GM23338 (cell line): Measurements from ENCODE around the gene ADGRB3. TPM values are rescaled to one million over a fixed set of nuclear protein-coding genes. Genes with fewer than 3 reads are reported as not detected.
A peak's percentile ranks its signal among the peaks of the same experiment; 100 is the strongest.

Source experiments
- ATAC-seq: fragments of 200-7000 bp; cut with Tn5 transposase; 3 replicates; pipeline ENCODE4 v1.9.1; 2020
- DNase-seq: peaks from one replicate; pipeline ENCODE4 v3.0.0-alpha.2; 2015; ENCODE audit warnings: low spot score
- H2AFZ ChIP-seq: fragments of 200-600 bp; sonication (generic); 2 replicates; pipeline ENCODE4 v1.8.0; 2016; ENCODE audit warnings: antibody characterized with exemption, mild to moderate bottlenecking, moderate library complexity
- H3F3A ChIP-seq: fragments of 200-600 bp; sonication (generic); replicated peaks from 2 replicates; pipeline ENCODE4 v1.8.0; 2017; ENCODE audit warnings: antibody characterized with exemption, mixed run types, low read depth
- H3K27ac ChIP-seq: fragments of 200-600 bp; sonication (generic); 2 replicates; pipeline ENCODE4 v1.6.1; 2016; ENCODE audit warnings: low read depth
- H3K27me3 ChIP-seq: fragments of 200-600 bp; sonication (generic); 2 replicates; pipeline ENCODE4 v1.8.0; 2016; ENCODE audit warnings: mild to moderate bottlenecking, mixed run types, moderate library complexity; ENCODE audit not compliant: insufficient read depth
- H3K36me3 ChIP-seq: fragments of 200-600 bp; sonication (generic); 2 replicates; pipeline ENCODE4 v1.8.0; 2016; ENCODE audit warnings: mild to moderate bottlenecking; ENCODE audit not compliant: insufficient read depth
- H3K4me1 ChIP-seq: fragments of 200-600 bp; sonication (generic); 2 replicates; pipeline ENCODE4 v1.8.0; 2016; ENCODE audit warnings: mild to moderate bottlenecking, moderate library complexity; ENCODE audit not compliant: insufficient read depth
- H3K4me2 ChIP-seq: fragments of 200-600 bp; sonication (generic); 2 replicates; pipeline ENCODE4 v1.7.1; 2017; ENCODE audit warnings: mixed run types
- H3K4me3 ChIP-seq: fragments of 200-600 bp; sonication (generic); 2 replicates; pipeline ENCODE4 v1.6.1; 2016; ENCODE audit warnings: mixed run types
- H3K79me2 ChIP-seq: fragments of 200-600 bp; sonication (generic); replicated peaks from 2 replicates; pipeline ENCODE4 v1.8.0; 2017; ENCODE audit warnings: mild to moderate bottlenecking; ENCODE audit not compliant: insufficient read depth
- H3K9me2 ChIP-seq: fragments of 200-600 bp; sonication (generic); 2 replicates; pipeline ENCODE4 v1.8.0; 2017; ENCODE audit not compliant: insufficient read depth
- H4K20me1 ChIP-seq: fragments of 200-600 bp; sonication (generic); replicated peaks from 2 replicates; pipeline ENCODE4 v1.8.0; 2017; ENCODE audit warnings: mild to moderate bottlenecking; ENCODE audit not compliant: insufficient read depth
- H3K27ac Mint-ChIP-seq: 2 replicates; pipeline ENCODE4 v1.8.0; 2020; ENCODE audit warnings: inconsistent platforms, mild to moderate bottlenecking, moderate library complexity, mixed read lengths
- H3K27me3 Mint-ChIP-seq: 3 replicates; pipeline ENCODE4 v1.8.0; 2022; ENCODE audit warnings: low read depth, mild to moderate bottlenecking, moderate library complexity, mixed read lengths, inconsistent platforms; ENCODE audit not compliant: insufficient read depth, poor library complexity
- H3K36me3 Mint-ChIP-seq: 3 replicates; pipeline ENCODE4 v1.8.0; 2021; ENCODE audit warnings: low read depth, mild to moderate bottlenecking, inconsistent platforms, moderate library complexity, mixed read lengths
- H3K4me1 Mint-ChIP-seq: 3 replicates; pipeline ENCODE4 v1.8.0; 2020; ENCODE audit warnings: mild to moderate bottlenecking, inconsistent platforms, mixed read lengths
- H3K4me3 Mint-ChIP-seq: 3 replicates; pipeline ENCODE4 v1.8.0; 2021; ENCODE audit warnings: moderate library complexity, mild to moderate bottlenecking, inconsistent platforms, mixed read lengths
- H3K9me3 Mint-ChIP-seq: 3 replicates; pipeline ENCODE4 v1.8.0; 2020; ENCODE audit warnings: moderate library complexity, mild to moderate bottlenecking, inconsistent platforms, mixed read lengths
- CREB1 ChIP-seq: fragments of 250-450 bp; sonication (Bioruptor Pico); IDR thresholded peaks from 2 replicates; pipeline ENCODE4 v1.5.0; 2020; ENCODE audit warnings: low read depth, mild to moderate bottlenecking, moderate library complexity
- CTCF ChIP-seq, 2 experiments: fragments of 200-600 bp in 1 of 2; sonication (generic) in 1 of 2; conservative IDR thresholded peaks; 2 replicates each; pipeline versions ENCODE4 v1.5.1 to v1.6.1; 2016 to 2017; ENCODE audit warnings: antibody characterized with exemption in 2 of 2, low read depth in 2 of 2, mild to moderate bottlenecking in 2 of 2, moderate library complexity in 1 of 2
- EZH2 ChIP-seq: fragments of 200-600 bp; sonication (generic); IDR thresholded peaks from one replicate; pipeline ENCODE4 v1.8.0; 2017; ENCODE audit warnings: antibody characterized with exemption, mild to moderate bottlenecking, low read depth; ENCODE audit not compliant: unreplicated experiment
- EZH2phosphoT487 ChIP-seq: fragments of 200-600 bp; sonication (generic); IDR thresholded peaks from one replicate; pipeline ENCODE4 v1.8.1; 2018; ENCODE audit warnings: antibody characterized with exemption; ENCODE audit not compliant: unreplicated experiment
- JUNB ChIP-seq: IDR thresholded peaks from one replicate; pipeline ENCODE4 v1.6.1; 2016; ENCODE audit warnings: antibody characterized with exemption; ENCODE audit not compliant: unreplicated experiment
- NANOG ChIP-seq: IDR thresholded peaks from 2 replicates; pipeline ENCODE4 v1.6.1; 2016; ENCODE audit warnings: antibody characterized with exemption, borderline replicate concordance
- POLR2AphosphoS5 ChIP-seq: IDR thresholded peaks from 2 replicates; pipeline ENCODE4 v1.6.1; 2016; ENCODE audit warnings: antibody characterized with exemption, low read depth
- STAT1 ChIP-seq: IDR thresholded peaks from one replicate; pipeline ENCODE4 v1.6.1; 2016; ENCODE audit warnings: antibody characterized with exemption; ENCODE audit not compliant: unreplicated experiment
- ZNF114 ChIP-seq: fragments of 250-450 bp; sonication (Bioruptor Pico); IDR thresholded peaks from 2 replicates; pipeline ENCODE4 v1.5.0; 2020; ENCODE audit warnings: mild to moderate bottlenecking, moderate library complexity
- ZNF331 ChIP-seq: fragments of 250-450 bp; sonication (Bioruptor Pico); IDR thresholded peaks from 2 replicates; pipeline ENCODE4 v1.5.0; 2020; ENCODE audit warnings: low read depth, mild to moderate bottlenecking, moderate library complexity
- ZNF462 ChIP-seq: fragments of 250-450 bp; sonication (Bioruptor Pico); IDR thresholded peaks from 2 replicates; pipeline ENCODE4 v1.5.0; 2020; ENCODE audit warnings: mild to moderate bottlenecking, moderate library complexity
- polyA plus RNA-seq: library from polyadenylated mRNA; unstranded; fragments of >200 nt; fragmentation: Nextera tagmentation; extraction: Ambion mirVana; gene quantifications from 2 replicates; pipeline ENCODE4 v1.2.1, GENCODE V29; 2016
- total RNA-seq: library from RNA; depleted of rRNA; stranded (reverse); fragments of >200 nt; shearing (Covaris generic); gene quantifications from 2 replicates; pipeline ENCODE4 v1.2.3, GENCODE V29; 2014
- TF ChIP-seq, protein P1 (sequence below): IDR thresholded peaks from one replicate; pipeline ENCODE4 v1.6.1; 2018; ENCODE audit warnings: antibody characterized with exemption; ENCODE audit not compliant: unreplicated experiment
- TF ChIP-seq, protein P2 (sequence below): IDR thresholded peaks from 2 replicates; pipeline ENCODE4 v1.6.1; 2016; ENCODE audit warnings: antibody characterized with exemption

The ADGRB3 gene
- total and polyA plus RNA-seq, 2 experiments from 2014 or later: 0.92 to 4.0 TPM

- no peaks in the 10 kb centered on the region for H3K4me1 ChIP-seq
- no peak for ATAC-seq
- H3K27me3 ChIP-seq: no peaks in the 10 kb centered on the region
- peak; percentile 17 for DNase-seq
- no peak overlapping the region for H3K4me3 ChIP-seq
- TF ChIP-seq EZH2phosphoT487 (no peak), CREB1 (no peak), ZNF331 (CRISPR knock-in tag) (no peak), CTCF (conservative IDR thresholded peaks at IDR 0.05; ENCODE audit: low read depth in 2 of 2) (no peak), ZNF462 (CRISPR knock-in tag) (no peak), POLR2AphosphoS5 (no peak), STAT1 (no peak), JUNB (no peak), EZH2 (no peak), ZNF114 (CRISPR knock-in tag) (no peak), NANOG (no peak)
- TF ChIP-seq, protein P1, sequence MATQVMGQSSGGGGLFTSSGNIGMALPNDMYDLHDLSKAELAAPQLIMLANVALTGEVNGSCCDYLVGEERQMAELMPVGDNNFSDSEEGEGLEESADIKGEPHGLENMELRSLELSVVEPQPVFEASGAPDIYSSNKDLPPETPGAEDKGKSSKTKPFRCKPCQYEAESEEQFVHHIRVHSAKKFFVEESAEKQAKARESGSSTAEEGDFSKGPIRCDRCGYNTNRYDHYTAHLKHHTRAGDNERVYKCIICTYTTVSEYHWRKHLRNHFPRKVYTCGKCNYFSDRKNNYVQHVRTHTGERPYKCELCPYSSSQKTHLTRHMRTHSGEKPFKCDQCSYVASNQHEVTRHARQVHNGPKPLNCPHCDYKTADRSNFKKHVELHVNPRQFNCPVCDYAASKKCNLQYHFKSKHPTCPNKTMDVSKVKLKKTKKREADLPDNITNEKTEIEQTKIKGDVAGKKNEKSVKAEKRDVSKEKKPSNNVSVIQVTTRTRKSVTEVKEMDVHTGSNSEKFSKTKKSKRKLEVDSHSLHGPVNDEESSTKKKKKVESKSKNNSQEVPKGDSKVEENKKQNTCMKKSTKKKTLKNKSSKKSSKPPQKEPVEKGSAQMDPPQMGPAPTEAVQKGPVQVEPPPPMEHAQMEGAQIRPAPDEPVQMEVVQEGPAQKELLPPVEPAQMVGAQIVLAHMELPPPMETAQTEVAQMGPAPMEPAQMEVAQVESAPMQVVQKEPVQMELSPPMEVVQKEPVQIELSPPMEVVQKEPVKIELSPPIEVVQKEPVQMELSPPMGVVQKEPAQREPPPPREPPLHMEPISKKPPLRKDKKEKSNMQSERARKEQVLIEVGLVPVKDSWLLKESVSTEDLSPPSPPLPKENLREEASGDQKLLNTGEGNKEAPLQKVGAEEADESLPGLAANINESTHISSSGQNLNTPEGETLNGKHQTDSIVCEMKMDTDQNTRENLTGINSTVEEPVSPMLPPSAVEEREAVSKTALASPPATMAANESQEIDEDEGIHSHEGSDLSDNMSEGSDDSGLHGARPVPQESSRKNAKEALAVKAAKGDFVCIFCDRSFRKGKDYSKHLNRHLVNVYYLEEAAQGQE: no peak
- TF ChIP-seq, protein P2, sequence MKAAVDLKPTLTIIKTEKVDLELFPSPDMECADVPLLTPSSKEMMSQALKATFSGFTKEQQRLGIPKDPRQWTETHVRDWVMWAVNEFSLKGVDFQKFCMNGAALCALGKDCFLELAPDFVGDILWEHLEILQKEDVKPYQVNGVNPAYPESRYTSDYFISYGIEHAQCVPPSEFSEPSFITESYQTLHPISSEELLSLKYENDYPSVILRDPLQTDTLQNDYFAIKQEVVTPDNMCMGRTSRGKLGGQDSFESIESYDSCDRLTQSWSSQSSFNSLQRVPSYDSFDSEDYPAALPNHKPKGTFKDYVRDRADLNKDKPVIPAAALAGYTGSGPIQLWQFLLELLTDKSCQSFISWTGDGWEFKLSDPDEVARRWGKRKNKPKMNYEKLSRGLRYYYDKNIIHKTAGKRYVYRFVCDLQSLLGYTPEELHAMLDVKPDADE: no peak
- no peaks in the 10 kb centered on the region for H3K79me2 ChIP-seq
- H3K36me3 ChIP-seq: no peaks in the 10 kb centered on the region
- Mint-ChIP-seq H3K9me3 (no peaks in the 10 kb centered on the region), H3K27ac (no peak overlapping the region), H3K36me3 (no peaks in the 10 kb centered on the region), H3K4me1 (peaks cover 5% of the 10 kb centered on the region; the same call in 2 of the 3 replicates), H3K4me3 (no peak overlapping the region), H3K27me3 (peaks cover 3% of the 10 kb centered on the region)
- no peak overlapping the region for H3K4me2 ChIP-seq
- no peaks in the 10 kb centered on the region for H3K9me2 ChIP-seq
- no peaks in the 10 kb centered on the region for H4K20me1 ChIP-seq
- H3F3A ChIP-seq: no peaks in the 10 kb centered on the region
- no peak overlapping the region for H3K27ac ChIP-seq
- H2AFZ ChIP-seq: no peak overlapping the region
Measured at GRCh38 chr6:69102416-69102815, 467.3 kb downstream of the ADGRB3 start.
